ENCODE results near the gene RAB24. TPM values are rescaled to one million over a fixed set of nuclear protein-coding genes. Genes with fewer than 3 reads are reported as not detected.

The RAB24 gene
- total and polyA plus RNA-seq, 12 donors, result 29.4 to 134 (median 51.6) TPM

DNA sequence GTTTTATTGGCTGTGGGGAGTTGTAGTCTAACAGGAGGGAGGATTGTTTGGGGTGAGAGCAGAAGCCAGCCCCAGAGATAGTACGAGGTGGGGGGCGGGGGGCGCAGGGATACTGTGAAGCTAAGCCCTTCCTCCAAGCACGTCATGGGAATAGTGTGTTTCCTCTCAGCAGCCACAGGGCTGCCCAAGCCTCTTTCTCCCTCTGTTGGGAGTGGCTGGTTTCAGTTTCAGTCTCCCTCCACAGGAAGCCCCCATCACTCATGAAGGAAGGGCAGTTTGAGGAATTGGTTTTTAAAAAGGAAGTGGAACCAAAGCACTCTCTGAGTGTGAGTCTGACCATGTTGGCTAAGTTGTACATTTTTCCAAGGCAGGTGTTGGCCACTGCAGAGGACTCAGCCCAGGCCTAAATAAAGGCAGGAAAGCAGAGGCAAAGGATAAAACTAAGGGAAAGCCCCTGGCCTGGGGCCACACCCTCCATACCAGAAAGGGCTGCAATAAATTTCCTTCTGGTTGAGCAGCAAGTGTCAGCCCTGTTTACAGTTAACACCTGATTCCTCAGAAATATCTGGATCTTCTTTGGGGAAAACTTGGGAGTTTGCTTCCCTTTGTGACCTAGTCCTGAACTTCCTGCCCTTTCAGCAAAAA lies 3.2 kb downstream of the RAB24 start:
- no peak overlapping the region for H3K4me3 ChIP-seq
- no peaks in the 10 kb centered on the region for H3K27me3 ChIP-seq
- peaks cover 24 to 49% of the 10 kb centered on the region in 2 donors for H3K4me1 ChIP-seq (replicated peaks in 1 of 2)
- H3K9me3 ChIP-seq (replicated peaks in 1 of 3), result no peaks in the 10 kb centered on the region
- 39 to 62% (median 48%) methylated on average over 4 of the region's 4 CpGs for WGBS, 4 donors
- DNase-seq, result peak in 6 of 7 donors; percentile 57 to 81 (median 62)
- TF ChIP-seq, protein P1, sequence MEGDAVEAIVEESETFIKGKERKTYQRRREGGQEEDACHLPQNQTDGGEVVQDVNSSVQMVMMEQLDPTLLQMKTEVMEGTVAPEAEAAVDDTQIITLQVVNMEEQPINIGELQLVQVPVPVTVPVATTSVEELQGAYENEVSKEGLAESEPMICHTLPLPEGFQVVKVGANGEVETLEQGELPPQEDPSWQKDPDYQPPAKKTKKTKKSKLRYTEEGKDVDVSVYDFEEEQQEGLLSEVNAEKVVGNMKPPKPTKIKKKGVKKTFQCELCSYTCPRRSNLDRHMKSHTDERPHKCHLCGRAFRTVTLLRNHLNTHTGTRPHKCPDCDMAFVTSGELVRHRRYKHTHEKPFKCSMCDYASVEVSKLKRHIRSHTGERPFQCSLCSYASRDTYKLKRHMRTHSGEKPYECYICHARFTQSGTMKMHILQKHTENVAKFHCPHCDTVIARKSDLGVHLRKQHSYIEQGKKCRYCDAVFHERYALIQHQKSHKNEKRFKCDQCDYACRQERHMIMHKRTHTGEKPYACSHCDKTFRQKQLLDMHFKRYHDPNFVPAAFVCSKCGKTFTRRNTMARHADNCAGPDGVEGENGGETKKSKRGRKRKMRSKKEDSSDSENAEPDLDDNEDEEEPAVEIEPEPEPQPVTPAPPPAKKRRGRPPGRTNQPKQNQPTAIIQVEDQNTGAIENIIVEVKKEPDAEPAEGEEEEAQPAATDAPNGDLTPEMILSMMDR (IDR thresholded peaks at IDR 0.05), result peak in 1 of 6 experiments; percentile 17
- TF ChIP-seq POLR2A (IDR thresholded peaks at IDR 0.05), result no peak
- peak overlapping the region in 3 of 5 donors; percentile 29 to 81 (median 54) for H3K27ac ChIP-seq
- peaks cover 0 to 28% of the 10 kb centered on the region in 2 donors for H3K36me3 ChIP-seq (replicated peaks in 1 of 2)
- intact Hi-C loops (cut with DNase I), result loop anchor here in 1 of 2 donors (10.0 kb wide), 1 partner anchor 166 kb away; the partner anchor contains the start of gene NSD1

DNA sequence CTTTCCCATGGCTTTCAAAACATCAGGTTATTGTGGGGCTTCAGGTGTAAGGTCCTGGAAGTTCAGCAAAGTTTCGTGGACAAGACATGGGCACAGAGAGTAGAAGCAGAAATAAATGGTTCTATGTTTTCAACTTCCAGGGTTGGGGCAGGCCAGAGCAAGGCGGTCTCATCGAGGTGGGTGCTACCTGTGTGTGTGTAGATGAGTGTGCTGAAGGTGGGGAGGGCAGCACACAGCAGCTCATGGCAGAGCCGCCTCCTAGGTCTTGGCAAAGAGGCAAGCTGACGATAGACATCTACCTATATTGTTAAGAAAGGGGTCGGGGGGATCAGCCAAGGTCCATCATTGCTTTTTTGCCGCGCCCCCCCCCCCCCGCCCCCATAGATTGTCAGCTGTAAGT lies 3.8 kb downstream of the RAB24 start:
- Histone ChIP-seq H3K27me3 (no peaks in the 10 kb centered on the region), H3K27ac (peak overlapping the region in 3 of 5 donors; percentile 29 to 81 (median 54)), H3K4me1 (replicated peaks in 1 of 2) (peaks cover 18 to 42% of the 10 kb centered on the region in 2 donors), H3K9me3 (replicated peaks in 1 of 3) (no peaks in the 10 kb centered on the region), H3K36me3 (replicated peaks in 1 of 2) (peaks cover 0 to 32% of the 10 kb centered on the region in 2 donors), H3K4me3 (no peak overlapping the region)
- intact Hi-C loops (cut with DNase I), result loop anchor here in 1 of 2 donors (10.0 kb wide), 1 partner anchor 165 kb away; the partner anchor contains the start of gene NSD1
- 70 to 79% (median 76%) methylated on average over 9 of the region's 9 CpGs for WGBS, 4 donors
- TF ChIP-seq, protein P1 (IDR thresholded peaks at IDR 0.05), result no peak
- no peak for TF ChIP-seq POLR2A (IDR thresholded peaks at IDR 0.05)
- DNase-seq, result no peak

DNA sequence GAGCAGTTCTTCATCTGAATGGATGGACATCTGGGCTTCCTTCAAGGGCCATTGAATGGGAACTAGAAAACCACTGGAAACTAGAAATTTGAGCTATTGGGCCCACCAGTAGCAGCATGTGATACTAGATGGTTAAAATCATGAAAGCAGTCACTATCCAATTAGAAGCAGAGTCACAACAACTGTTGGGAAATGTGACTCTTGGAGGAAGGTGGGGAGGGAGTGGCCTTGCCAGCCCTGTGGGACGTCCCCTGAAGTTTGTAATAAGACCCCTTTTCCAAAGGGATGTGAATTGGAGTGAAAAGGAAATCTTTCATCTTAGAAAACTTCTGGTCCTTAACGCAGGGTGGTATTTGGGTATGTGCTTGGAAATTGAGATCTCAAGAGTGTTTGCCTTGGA lies 5.6 kb downstream of the RAB24 start:
- no peak for DNase-seq
- peaks cover 12 to 37% of the 10 kb centered on the region in 2 donors for H3K4me1 ChIP-seq (replicated peaks in 1 of 2)
- H3K27ac ChIP-seq, result no peak overlapping the region
- intact Hi-C loops (cut with DNase I), result no loop called here
- H3K9me3 ChIP-seq (replicated peaks in 1 of 3), result no peaks in the 10 kb centered on the region
- WGBS, 4 donors, result 88 to 95% (median 93%) methylated on average over 2 of the region's 2 CpGs
- no peak for TF ChIP-seq POLR2A (IDR thresholded peaks at IDR 0.05)
- TF ChIP-seq, protein P1 (IDR thresholded peaks at IDR 0.05), result no peak
- H3K36me3 ChIP-seq (replicated peaks in 1 of 2), result peaks cover 0 to 50% of the 10 kb centered on the region in 2 donors
- H3K4me3 ChIP-seq, result no peak overlapping the region
- no peaks in the 10 kb centered on the region for H3K27me3 ChIP-seq

DNA sequence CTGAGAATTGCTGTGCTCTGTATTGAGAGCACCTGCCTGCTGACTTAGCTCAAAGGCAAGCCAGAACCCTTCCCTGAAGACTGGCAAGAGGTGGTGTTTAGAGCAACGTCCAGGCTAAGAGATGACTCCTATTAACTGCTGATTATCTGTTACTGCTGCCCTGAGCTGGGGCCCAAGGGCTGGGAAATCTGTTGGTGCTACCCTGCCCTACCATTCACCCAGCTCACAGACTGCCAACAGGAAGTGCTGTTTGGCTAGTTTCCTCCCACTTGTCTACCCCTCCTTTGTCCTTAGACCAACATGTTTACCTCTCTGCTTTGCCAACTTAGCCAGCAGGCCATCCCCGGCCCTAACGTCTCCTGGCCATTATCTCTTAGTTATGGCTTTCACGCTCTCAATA lies 6.9 kb downstream of the RAB24 start:
- no peaks in the 10 kb centered on the region for H3K27me3 ChIP-seq
- TF ChIP-seq POLR2A (IDR thresholded peaks at IDR 0.05), result no peak
- TF ChIP-seq, protein P1 (IDR thresholded peaks at IDR 0.05), result no peak
- H3K36me3 ChIP-seq (replicated peaks in 1 of 2), result peaks cover 0 to 61% of the 10 kb centered on the region in 2 donors
- no peaks in the 10 kb centered on the region for H3K9me3 ChIP-seq (replicated peaks in 1 of 3)
- WGBS, 4 donors, result 57 to 73% (median 67%) methylated on average over 4 of the region's 4 CpGs
- no peak for DNase-seq
- peaks cover 8 to 24% of the 10 kb centered on the region in 2 donors for H3K4me1 ChIP-seq (replicated peaks in 1 of 2)
- intact Hi-C loops (cut with DNase I), result no loop called here
- H3K27ac ChIP-seq, result peak overlapping the region in 1 of 5 donors; percentile 3
- no peak overlapping the region for H3K4me3 ChIP-seq
